ENCODE measurements around the gene PET100.

- TF ChIP-seq CTCF (IDR thresholded peaks at IDR 0.05) (peak; percentile 64 to 99 (median 96)), POLR2A (IDR thresholded peaks at IDR 0.05) (peak; percentile 40 to 62)
These were observed 51.2 kb downstream of the PET100 start, which contains the start of gene TRAPPC5 for GRCh38 chr19:7680606-7681339.

Data from uterus (tissue), 2 donors.